HG02885 (cell line): ENCODE results near the gene GFPT2.
"Not testable (repeated sequence)": the region's sequence is repeated elsewhere in the genome, so short reads cannot be mapped to it uniquely, and the experiment has no call there.

Experiments used
- ATAC-seq: cut with Tn5 transposase; IDR thresholded peaks from one replicate; pipeline ENCODE4 v1.9.1; 2021; ENCODE audit warnings: mild to moderate bottlenecking; ENCODE audit not compliant: unreplicated experiment, poor library complexity

Gene GFPT2

DNA sequence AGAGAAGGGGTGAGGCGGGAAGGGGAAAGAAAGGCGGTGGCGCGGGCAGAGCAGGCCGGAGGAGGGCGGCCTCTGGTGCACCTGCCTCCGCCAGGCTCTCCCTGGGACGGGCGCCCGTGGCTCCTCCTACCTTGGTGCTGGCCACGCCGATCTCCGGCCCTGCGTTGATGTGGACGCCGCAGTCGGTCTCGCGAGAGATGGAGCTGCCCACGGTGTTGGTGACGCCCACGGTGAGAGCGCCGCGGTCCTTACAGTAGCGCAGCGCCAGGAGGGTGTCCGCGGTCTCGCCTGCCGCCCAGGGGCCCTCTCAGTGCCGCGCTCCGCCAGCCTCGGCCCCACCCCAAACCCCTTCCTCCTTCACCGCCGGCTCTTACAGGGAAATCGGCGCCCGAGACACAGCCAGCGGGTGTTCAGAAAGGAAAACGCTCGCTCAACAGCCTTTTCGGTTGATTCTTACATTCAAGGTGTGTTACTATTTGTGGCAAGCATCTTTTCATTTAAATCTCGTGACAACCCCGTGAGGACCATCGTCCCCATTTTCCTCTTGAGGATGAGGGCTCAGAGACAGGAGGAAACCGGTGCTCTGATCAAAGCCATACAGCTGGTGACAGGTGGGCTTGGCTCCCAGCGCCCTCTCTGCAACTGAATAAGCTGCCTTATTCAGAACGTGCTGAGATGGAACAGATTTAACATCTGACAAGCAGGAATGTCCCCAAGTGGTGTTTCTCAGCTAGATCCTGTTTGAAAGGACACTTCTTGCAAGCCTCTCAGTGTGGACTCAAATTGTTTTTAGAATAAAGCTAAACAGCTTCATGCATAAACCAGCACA is 39.2 kb downstream of the GFPT2 start:
- ATAC-seq, result peak; percentile 90

DNA sequence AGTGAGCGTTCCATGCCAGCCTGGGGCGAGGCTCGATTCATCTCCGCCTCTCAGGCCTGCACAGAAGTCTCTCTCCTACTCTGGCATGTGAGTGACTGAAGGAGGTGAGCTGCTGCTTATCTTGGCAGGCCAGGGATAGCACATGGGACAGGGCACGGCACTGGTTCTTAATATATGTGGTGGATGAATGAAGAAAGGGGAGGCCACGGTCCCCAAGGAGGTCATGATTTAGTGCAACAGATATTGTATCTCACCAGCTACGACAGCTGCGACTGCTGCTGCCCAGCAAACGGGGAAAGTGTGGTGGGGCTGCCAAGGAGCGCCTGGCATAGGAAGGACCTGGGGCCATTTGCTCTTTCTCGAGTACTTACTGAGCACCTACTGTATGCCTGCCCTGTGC is 41.9 kb downstream of the GFPT2 start:
- no peak for ATAC-seq

DNA sequence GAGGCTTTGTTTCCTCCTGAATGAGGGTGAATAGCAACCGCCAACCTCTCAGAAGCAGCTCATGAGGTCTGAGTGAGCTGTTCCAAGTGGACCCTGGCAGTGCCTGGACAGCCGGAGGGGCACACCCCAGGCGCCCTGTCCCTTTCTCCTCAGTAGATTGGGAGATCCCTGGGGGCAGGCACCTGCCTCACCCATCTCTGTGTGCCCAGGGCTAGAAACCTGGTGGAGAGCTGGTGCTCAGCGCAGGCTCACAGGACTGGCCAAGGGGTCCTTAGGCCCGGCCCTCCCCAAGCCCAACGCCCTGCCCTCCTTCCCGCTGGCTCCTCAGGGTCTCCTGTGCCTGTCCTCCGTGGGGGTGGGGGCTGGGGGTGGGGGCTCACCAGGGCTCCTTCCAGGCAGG is 46.3 kb downstream of the GFPT2 start:
- ATAC-seq, result no peak

DNA sequence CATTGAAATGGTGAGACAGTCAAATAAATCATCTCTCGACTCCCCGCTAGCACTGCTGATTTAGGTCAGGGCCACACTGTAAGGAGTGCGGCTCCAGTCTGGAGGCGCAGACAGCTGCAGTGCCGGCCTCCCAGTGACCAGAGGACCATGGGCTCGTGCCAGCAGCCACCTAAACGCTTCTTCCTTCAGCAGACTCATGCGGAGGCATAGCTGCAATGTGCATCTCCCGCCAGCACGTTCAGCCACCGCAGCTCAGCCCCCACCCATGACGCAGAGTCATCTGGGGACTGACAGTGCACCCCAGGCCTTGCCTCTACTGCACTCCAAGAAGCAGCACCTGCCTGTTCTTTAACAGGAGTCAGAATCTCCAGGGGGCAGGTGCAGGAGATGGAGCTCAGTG is 47.7 kb downstream of the GFPT2 start:
- no peak for ATAC-seq

DNA sequence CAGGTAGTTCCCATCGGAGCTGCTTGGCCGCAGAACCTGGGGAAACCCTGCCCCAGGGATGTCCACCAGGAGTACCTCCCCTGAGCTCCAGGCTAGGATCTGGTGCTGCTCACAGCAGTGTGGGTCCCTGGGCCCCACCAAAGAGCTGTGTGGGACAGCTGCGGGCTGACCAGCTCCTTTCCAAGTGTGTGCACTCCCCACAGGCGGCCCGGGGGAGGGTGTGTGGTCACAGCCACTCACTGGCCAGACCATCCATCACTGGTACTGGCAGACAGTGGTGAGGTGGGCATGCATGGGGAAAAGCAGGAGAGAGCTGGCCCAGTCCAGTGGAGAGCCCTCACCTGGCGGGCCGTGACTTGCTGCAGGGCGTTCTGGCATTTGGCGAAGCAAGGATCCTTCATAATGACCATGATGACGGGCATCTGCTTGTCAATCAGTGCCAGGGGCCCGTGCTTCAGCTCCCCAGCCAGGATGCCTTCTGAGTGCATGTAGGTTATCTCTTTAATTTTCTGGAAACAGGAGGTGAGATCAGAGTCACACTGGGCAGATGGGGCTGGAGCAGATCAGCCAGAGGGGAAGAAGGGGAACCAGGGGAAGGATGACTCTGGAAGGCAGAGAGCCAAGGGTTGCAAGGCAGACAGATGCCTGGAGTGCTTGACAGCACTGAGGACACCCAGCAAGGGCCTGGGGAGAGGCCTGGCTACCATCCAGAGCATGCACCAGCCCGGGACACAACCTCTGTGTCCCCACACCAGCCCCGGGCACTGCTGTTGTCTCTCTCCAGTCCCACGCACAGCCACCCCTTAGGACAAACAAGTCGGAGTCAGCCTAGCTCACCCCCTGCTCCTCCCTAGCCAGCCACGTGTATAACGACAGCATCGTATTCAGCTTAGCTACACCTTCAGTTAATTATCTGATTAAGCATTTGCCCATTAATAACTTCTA is 48.4 kb downstream of the GFPT2 start:
- no peak for ATAC-seq

DNA sequence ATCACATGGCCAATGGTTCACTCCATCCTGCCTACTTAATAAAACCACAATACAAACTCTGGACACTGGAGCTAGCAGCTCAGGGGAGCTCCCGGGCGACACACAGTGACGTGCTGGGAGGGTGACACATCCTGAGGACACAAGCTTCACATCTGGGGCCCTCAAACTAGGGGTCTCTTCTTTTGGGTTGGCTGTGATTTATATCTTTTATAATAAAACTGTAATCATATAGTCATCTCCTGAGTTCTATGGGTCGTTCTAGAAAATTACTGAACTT is 49.2 kb downstream of the GFPT2 start:
- no peak for ATAC-seq

DNA sequence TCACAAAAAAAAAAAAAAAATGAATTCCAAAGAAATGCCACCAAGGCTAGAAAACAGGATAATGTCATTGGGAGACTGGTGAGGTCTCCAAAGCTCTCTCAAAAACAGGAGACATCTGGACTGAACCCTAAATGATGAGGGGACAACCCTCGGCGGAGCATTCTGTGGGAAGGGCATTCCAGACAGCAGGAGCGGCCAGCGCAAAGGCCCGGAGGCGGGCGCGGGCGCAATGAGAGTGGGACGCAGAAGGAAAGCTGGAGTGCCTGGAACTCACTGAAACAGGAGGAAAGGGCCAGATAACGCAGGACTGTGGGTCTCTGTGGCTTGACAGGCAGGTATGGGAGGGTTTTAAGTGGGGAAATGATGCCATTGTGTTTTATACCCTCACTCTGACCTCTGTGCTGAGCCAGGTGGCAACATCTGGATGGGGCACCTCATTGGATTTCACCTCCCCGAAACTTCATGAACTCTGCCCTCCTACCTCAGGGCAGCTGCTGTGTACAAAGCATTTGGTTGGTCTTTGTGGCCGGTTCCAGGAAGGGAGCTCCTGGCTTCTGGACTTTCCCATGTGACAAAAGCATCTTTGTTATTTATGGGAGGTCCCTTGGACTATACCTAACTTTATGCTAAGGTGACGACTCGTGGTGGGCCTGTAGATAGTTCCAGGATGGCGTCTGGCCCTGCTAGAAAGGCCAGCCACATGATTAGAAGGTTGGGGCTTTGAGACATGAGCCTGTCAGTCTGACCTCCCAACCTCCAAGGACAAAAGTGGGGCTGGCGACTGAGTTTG is 49.7 kb downstream of the GFPT2 start:
- ATAC-seq, result no peak

DNA sequence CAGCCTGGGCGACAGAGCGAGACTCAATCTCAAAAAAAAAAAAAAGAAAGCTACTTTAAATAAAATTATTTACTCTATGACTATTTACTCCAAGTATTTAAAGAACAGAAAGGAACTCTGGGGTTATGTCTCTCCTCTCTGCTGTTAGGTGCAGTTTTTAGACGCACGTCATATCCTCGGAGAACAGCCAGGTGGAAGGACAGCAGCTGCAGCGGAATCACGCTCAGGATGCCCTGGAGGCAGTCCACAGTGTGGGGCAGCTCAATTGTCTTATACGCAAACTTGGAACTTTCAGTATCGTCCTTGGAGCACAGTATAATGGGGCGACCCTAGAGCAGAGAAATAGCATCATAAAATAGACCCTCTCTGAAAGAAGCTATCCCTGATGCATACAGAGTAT is 50.9 kb downstream of the GFPT2 start:
- ATAC-seq, result no peak

DNA sequence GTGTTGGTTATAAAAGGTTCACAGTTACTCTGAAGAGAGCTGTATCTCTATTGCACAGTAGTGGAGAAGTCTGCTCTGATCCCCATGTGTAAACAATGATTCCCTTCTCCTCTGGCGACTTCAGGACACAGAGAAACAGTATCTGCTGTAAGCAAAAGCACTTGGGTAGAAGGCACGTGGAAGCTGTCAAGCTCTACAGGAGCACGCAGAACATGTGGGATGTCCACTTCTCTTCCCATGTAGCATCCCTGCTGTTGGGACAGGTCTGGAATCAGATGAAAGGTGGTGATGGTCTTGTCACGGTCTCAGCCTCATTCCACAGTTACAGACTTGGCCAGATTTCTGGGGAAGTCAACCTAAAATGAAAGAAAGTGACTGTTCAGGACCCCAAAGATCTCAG is 51.9 kb downstream of the GFPT2 start:
- ATAC-seq, result no peak

DNA sequence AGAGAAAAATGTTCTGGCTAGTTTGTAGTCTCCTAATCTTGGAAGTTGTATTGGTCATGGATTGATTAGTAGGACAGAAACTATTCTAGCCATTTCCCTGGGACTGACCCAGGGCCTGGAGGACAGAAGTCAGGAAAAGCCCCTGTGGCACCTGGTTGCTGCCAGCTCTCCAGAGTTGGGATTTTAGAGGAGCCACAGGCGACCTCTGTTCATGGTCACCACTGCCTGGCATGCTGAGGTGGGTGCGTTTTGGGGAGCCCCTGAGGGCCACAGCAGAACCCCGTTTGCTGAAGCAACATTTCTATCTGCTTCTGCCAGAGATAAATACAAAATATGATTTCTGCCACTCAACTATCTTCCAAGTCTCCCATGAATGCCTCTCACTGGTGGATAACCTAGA is 53.6 kb downstream of the GFPT2 start:
- no peak for ATAC-seq

DNA sequence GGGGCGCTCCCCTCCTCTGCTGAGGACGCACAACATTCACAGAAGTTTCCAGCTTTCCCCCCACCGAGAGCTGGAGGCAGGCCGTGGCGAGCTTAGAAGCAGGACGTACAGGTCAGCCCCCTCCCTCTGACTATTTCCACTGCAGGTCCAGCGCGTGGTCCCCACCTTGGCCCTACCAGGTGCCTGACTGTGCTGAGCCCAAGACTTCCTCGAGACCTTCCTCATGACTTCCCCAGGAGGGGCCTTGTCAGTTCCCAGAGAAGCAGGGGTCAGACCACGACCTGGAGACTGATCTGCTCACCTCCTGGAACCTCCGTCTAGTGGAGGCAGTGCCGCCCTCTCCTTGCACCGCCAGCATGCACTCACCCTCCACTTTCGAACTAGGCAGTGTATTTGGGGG is 54.1 kb downstream of the GFPT2 start:
- not testable (repeated sequence) for ATAC-seq

DNA sequence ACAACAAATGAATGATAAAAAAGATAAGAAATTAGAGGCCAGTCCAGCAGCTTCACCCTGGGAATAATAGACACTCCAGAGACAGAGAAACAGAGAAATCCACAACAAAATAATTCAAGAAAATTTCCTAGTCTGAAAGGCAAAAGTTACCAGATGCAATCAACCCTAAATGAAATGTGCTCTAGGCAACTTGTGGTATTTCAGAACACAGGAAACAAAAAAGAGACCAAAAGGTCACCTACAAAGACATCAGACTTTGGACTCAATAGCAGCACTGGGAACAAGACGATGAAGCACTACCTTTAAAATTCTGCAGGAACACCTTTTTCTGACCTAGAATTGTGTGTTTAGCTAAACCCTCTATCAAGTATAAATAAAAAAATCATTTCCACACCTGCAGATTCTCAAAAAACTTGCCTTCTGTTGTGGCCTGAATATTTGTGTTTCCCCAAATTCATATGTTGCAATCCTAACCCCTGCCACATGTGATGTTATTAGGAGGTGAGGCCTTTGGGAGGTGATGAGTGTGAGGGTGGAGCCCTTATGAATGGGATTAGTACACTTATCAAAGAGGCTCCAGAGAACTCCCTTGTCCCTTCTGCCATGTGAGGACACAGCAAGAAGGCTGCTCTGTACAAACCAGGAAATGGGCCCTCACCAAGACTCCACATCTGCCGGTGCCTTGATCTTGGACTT is 55.4 kb downstream of the GFPT2 start:
- ATAC-seq, result no peak

DNA sequence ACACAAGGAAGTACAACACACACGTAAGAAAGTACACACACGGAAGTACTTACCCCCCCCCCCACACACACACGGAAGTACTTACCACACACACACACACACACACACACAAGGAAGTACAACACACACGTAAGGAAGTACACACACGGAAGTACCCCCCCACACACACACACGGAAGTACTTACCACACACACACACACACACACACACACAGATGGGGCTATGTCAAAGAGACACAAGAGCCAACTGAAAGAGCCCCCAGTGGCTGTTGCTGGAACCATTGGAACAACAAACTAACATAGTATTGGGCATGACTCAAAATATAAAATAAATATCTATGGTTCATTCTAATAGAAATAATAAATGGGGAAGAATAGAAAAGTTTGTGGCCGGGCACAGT is 56.4 kb downstream of the GFPT2 start:
- ATAC-seq, result no peak

DNA sequence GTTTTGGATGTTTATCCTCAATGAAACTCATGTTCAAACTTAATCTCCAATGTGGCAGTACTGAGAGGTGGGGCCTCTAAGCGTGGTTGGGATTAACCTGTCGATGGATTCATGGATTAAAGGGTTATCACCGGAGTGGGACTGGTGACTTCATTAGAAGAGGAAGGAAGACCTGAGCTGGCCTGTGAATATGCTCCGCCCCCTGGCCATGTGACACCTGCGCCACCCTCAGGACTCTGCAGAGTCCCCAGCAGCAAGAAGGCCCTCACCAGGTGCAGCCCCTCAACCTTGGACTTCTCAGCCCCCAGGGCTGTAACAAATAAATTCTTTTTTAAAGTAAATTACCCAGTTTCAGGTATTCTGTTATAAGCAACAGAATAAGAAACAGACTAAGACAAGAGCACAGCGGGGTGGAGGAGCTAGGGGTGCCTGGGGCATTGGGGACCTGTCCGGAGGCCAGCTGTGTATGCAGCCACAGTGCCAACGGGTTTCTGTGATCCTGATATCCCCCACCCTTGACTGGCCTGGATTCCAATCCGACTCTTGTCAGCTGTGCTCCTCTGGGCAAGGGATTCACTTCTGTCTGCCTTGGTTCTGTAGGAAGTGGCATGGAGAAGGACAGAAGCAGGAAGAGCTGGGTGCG is 58.1 kb downstream of the GFPT2 start:
- no peak for ATAC-seq

DNA sequence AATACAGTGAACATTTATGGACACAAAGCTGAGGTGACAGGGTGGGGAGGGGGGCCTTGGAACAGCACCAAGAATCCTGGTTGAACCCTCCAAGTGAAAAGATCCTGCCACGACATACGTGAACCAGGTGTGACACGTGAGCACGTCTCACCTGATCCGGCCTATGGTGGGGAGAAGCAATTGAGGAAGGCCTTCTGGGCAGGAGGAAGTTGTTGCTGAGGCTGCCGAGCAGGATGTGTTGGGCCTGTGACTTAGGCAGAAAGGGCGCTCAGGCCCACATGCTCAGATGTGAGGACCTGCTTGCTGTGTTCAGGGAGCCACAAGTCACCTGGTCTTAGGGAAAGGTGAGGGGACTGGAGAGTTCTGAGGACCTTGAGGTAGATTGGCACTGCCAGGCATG is 58.7 kb downstream of the GFPT2 start:
- ATAC-seq, result no peak

DNA sequence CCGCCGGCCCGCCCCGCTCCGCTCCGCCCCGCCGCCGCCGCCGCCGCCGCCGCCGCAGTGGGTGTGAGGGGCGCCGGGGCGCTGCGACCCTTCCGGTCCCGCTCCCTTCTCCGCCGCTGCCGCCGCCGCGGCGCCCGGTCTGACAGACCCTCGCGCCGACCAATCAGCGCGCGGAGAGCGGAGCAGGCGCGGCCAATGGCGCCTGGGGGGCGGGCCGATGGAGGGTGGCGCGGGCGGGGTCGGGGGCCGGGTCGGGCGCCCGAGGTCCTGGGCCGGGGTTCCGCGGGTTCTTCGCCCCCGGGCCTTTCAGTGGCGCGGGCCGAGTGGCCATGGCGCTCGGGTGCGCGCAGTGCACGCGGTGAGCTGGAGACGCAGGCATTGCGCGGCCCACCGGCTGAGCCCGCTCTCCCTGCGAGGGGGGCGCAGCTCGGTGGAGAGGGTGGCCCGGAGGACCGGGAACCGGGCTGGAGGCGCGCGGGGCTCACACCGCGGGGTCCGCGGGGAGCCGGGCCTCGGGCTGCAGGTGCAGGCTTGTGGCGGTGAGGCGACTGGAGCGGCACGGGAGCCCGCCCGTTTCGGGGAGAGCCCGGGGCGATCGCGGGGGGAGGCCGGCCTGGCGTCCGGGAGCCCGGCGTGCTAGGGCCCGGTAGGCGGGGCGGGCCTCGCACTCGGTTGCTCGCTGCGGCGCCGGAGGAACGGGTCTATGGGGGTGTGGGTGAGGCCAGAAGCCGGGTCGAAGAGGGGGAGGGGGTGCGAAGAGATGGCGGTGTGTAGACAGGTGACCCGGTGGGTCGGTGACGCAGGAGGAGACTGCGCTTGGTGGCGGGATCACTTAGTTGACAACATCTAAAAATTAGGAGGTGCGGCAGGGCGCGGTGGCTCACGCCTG is 60.9 kb downstream of the GFPT2 start, which contains the start of gene MAPK9:
Gene MAPK9 (minus strand): TSS at position 141 of the 889 bp plus-strand sequence. CDS start 11,522 bp downstream, outside the sequence.
- ATAC-seq, result peak; percentile 82

DNA sequence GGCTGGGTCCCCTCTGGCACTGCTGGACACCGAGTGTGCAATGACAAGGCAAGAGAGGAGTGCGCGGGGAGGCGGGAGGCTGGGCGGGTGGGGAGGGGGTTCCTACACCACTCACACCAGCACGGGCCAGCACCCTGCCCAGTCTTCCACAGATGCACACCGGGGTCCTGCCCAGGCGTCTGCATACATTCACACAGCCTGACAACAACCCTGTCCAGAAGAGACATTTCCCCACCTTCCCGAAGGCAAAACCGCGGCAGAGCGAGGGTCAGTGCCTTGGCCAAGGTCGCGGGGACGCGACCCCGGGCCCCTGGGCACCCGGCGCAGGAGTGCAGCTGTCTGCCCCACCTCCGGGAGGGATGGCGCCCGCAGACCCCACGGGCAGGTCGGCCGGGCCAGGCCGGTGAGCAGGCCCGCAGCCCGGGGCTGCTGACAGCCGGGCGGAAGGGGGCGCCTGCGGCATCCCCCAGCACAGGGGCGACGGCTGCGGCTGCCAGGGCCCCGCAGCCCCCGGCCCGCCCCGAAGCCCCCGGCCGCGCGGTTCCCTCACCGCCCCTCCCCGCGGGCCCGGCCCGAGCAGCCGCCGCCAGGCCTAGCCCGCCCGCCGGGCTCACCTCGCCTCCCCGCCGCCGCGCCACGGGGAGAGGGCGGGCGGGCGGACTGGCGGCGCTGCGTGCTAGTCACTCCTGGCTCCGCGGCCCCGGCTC is 61.7 kb downstream of the GFPT2 start:
- peak; percentile 40 for ATAC-seq

DNA sequence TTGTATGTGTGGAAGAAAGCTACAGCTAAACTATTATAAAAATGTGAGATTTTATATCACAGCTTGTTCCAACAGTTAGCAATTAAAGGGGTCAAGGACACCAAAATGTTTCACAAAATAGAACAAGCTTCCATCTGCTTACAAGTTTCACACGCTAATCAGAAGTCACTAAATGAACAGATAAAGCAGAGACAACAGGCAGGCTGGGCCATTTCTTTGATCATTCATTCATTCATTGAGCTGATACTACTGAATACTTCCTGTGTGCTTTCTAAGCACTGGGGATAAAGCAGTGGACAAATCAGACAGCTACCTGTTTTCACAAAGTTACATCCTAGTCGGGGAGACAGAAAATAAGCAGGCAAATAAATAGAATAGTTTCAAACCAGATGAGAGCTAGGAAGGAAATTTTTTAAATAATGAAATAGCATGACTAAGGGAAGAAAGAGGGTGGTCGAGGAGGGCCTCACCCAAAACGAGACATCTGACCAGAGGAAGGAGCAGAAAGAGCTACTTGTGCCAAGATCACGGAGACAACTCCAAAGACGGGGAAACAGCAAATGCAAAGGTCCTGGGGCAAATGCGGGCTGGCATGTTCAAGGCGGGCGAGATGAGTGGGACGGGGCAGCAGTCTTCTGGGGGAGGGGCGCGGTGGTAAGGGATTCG is 62.4 kb downstream of the GFPT2 start:
- ATAC-seq, result no peak
